GM12873 (cell line): Measurements from ENCODE around the gene TMEM150C.

Source experiments
- CTCF ChIP-seq: IDR thresholded peaks from 2 replicates; pipeline ENCODE4 v1.5.1; 2012; ENCODE audit warnings: low read depth, mild to moderate bottlenecking, moderate library complexity, low read length, control low read depth; ENCODE audit not compliant: insufficient read depth; ENCODE audit errors: missing control alignments

TMEM150C gene

GRCh38 chr4:82496349-82496748 lies 65.4 kb downstream of the TMEM150C start:
- no peak for TF ChIP-seq CTCF

- no peak for TF ChIP-seq CTCF
Observed at GRCh38 chr4:82495666-82496065, 66.1 kb downstream of the TMEM150C start.

- TF ChIP-seq CTCF, result no peak
Observed at GRCh38 chr4:82493721-82494425, 67.9 kb downstream of the TMEM150C start.

GRCh38 chr4:82491251-82491960 lies 70.4 kb downstream of the TMEM150C start:
- TF ChIP-seq CTCF, result no peak

- TF ChIP-seq CTCF, result no peak
Observed at GRCh38 chr4:82489987-82490386, 71.8 kb downstream of the TMEM150C start.

GRCh38 chr4:82489076-82489475 lies 72.7 kb downstream of the TMEM150C start:
- no peak for TF ChIP-seq CTCF

- no peak for TF ChIP-seq CTCF
Observed at GRCh38 chr4:82484996-82485783, 76.6 kb downstream of the TMEM150C start.
